HG02884 (cell line): ENCODE data around the gene FBXL2.
"Not testable (repeated sequence)": the region's sequence is repeated elsewhere in the genome, so short reads cannot be mapped to it uniquely, and the experiment has no call there.

ENCODE experiments used
- ATAC-seq: cut with Tn5 transposase; IDR thresholded peaks from one replicate; pipeline ENCODE4 v1.9.1; 2021; ENCODE audit warnings: mild to moderate bottlenecking, moderate library complexity; ENCODE audit not compliant: unreplicated experiment

FBXL2 gene

GRCh38 chr3:33314993-33315392, 37.8 kb downstream of the FBXL2 start:
- no peak for ATAC-seq

- no peak for ATAC-seq
Observed at GRCh38 chr3:33315826-33316225, 38.6 kb downstream of the FBXL2 start.

- ATAC-seq, result no peak
Observed at GRCh38 chr3:33317963-33318709, 40.9 kb downstream of the FBXL2 start.

GRCh38 chr3:33318710-33319380, 41.6 kb downstream of the FBXL2 start:
- ATAC-seq, result no peak

- no peak for ATAC-seq
Observed at GRCh38 chr3:33322412-33322811, 45.2 kb downstream of the FBXL2 start.

GRCh38 chr3:33331414-33331813, 54.2 kb downstream of the FBXL2 start:
- ATAC-seq, result no peak

- no peak for ATAC-seq
Observed at GRCh38 chr3:33334364-33334763, 57.1 kb downstream of the FBXL2 start.

GRCh38 chr3:33338936-33339465, 61.8 kb downstream of the FBXL2 start:
- not testable (repeated sequence) for ATAC-seq

GRCh38 chr3:33339758-33340157, 62.5 kb downstream of the FBXL2 start:
- no peak for ATAC-seq

GRCh38 chr3:33355611-33356010, 78.4 kb downstream of the FBXL2 start:
- no peak for ATAC-seq

GRCh38 chr3:33358172-33358781, 81.0 kb downstream of the FBXL2 start:
- no peak for ATAC-seq

- ATAC-seq, result no peak
Observed at GRCh38 chr3:33360136-33360825, 83.0 kb downstream of the FBXL2 start.

GRCh38 chr3:33363113-33363800, 86.0 kb downstream of the FBXL2 start:
- ATAC-seq, result no peak

GRCh38 chr3:33364060-33364459, 86.8 kb downstream of the FBXL2 start:
- ATAC-seq, result no peak

GRCh38 chr3:33364531-33365128, 87.4 kb downstream of the FBXL2 start:
- ATAC-seq, result no peak

- ATAC-seq, result no peak
Observed at GRCh38 chr3:33372218-33373081, 95.2 kb downstream of the FBXL2 start.

- no peak for ATAC-seq
Observed at GRCh38 chr3:33373082-33373437, 95.8 kb downstream of the FBXL2 start.

- no peak for ATAC-seq
Observed at GRCh38 chr3:33377489-33377888, 100.2 kb downstream of the FBXL2 start.

- ATAC-seq, result no peak
Observed at GRCh38 chr3:33377931-33378330, 100.7 kb downstream of the FBXL2 start.
